BJ (cell line): ENCODE data around the gene AMN. TPM values are rescaled to one million over a fixed set of nuclear protein-coding genes. Genes with fewer than 3 reads are reported as not detected.

Source experiments
- CTCF ChIA-PET: fragments of 350-600 bp; formaldehyde crosslinking; extraction: SDS; loops from one replicate; lab custom pipeline; 2021; ENCODE audit warnings: antibody characterized with exemption, inconsistent platforms; lab: Yijun Ruan, JAX
- POLR2A ChIA-PET: fragments of 300-600 bp; sonication (Branson Sonifier 250); formaldehyde crosslinking; extraction: SDS; loops from one replicate; lab custom pipeline; 2021; ENCODE audit warnings: antibody characterized with exemption; lab: Charles Lee
- DNase-seq: peaks from one replicate; pipeline ENCODE4 v3.0.0-alpha.2; 2011; ENCODE audit warnings: low read depth
- H3K27me3 ChIP-seq: 2 replicates; pipeline ENCODE4 v1.6.0; 2011; ENCODE audit warnings: low read length; ENCODE audit not compliant: control insufficient read depth, insufficient read depth
- H3K36me3 ChIP-seq: 2 replicates; pipeline ENCODE4 v1.5.1; 2011; ENCODE audit warnings: low read length; ENCODE audit not compliant: control insufficient read depth, insufficient read depth
- H3K4me3 ChIP-seq: 2 replicates; pipeline ENCODE4 v1.5.1; 2011; ENCODE audit warnings: low read depth, mild to moderate bottlenecking, control low read depth, low read length
- CTCF ChIP-seq: IDR thresholded peaks from 2 replicates; pipeline ENCODE4 v1.5.1; 2011; ENCODE audit warnings: low read depth, mild to moderate bottlenecking, control low read depth, inconsistent platforms, low read length, moderate library complexity; ENCODE audit not compliant: insufficient read depth
- polyA plus RNA-seq: library from polyadenylated mRNA; depleted of rRNA; stranded (reverse); fragments of >200 nt; gene quantifications from 2 replicates; pipeline ENCODE4 v1.2.3, GENCODE V29; 2011

Gene AMN
- polyA plus RNA-seq, 1 experiment, result 0.17 TPM

- DNase-seq, result no peak
- POLR2A ChIA-PET, result no interaction called here
- Histone ChIP-seq H3K36me3 (peaks cover 7% of the 10 kb centered on the region), H3K27me3 (no peaks in the 10 kb centered on the region), H3K4me3 (no peak overlapping the region)
- CTCF ChIA-PET, result no interaction called here
- no peak for TF ChIP-seq CTCF
These were observed 36.6 kb upstream of the AMN start for GRCh38 chr14:102885737-102886447.

GRCh38 chr14:102888748-102889147 is 33.7 kb upstream of the AMN start:
- ChIA-PET CTCF (interaction anchor here (0.6 to 1.3 kb wide), 3 partner anchors 8 to 149 kb away, joined by 3 to 5 read pairs (median 3); no protein-coding TSS in a partner anchor), POLR2A (no interaction called here)
- no peak for TF ChIP-seq CTCF
- DNase-seq, result no peak
- Histone ChIP-seq H3K4me3 (no peak overlapping the region), H3K27me3 (no peaks in the 10 kb centered on the region), H3K36me3 (peaks cover 7% of the 10 kb centered on the region)

GRCh38 chr14:102889615-102890014 is 32.8 kb upstream of the AMN start:
- ChIA-PET POLR2A (no interaction called here), CTCF (interaction anchor here (0.7 to 1.3 kb wide), 2 partner anchors 12 to 56 kb away, joined by 3 to 5 read pairs; no protein-coding TSS in a partner anchor)
- Histone ChIP-seq H3K36me3 (peaks cover 7% of the 10 kb centered on the region), H3K4me3 (no peak overlapping the region), H3K27me3 (no peaks in the 10 kb centered on the region)
- no peak for TF ChIP-seq CTCF
- DNase-seq, result no peak

GRCh38 chr14:102891111-102891510 is 31.4 kb upstream of the AMN start:
- ChIA-PET CTCF (interaction anchor here (1.2 kb wide), 1 partner anchor 115 kb away, joined by 3 read pairs; no protein-coding TSS in a partner anchor), POLR2A (interaction anchor here (0.6 kb wide), 1 partner anchor 867 kb away, joined by 4 read pairs; no protein-coding TSS in a partner anchor)
- H3K27me3 ChIP-seq, result no peaks in the 10 kb centered on the region
- peaks cover 8% of the 10 kb centered on the region for H3K36me3 ChIP-seq
- no peak for DNase-seq
- no peak for TF ChIP-seq CTCF
- H3K4me3 ChIP-seq, result no peak overlapping the region

GRCh38 chr14:102891556-102891955 is 30.9 kb upstream of the AMN start:
- TF ChIP-seq CTCF, result no peak
- peaks cover 8% of the 10 kb centered on the region for H3K36me3 ChIP-seq
- H3K4me3 ChIP-seq, result no peak overlapping the region
- H3K27me3 ChIP-seq, result no peaks in the 10 kb centered on the region
- ChIA-PET POLR2A (interaction anchor here (0.6 kb wide), 1 partner anchor 868 kb away, joined by 4 read pairs; no protein-coding TSS in a partner anchor), CTCF (interaction anchor here (1.2 kb wide), 1 partner anchor 116 kb away, joined by 3 read pairs; no protein-coding TSS in a partner anchor)
- peak; percentile 12 for DNase-seq
